NCI-H146 treated with DMSO at 0.1 percent for 48 hours (cell line): ENCODE results near the gene MICAL1.
"Not testable (repeated sequence)": the region's sequence is repeated elsewhere in the genome, so short reads cannot be mapped to it uniquely, and the experiment has no call there.

ENCODE experiments used
- DNase-seq: peaks from one replicate; lab custom pipeline; 2025; ENCODE audit not compliant: unreplicated experiment; lab: John Stamatoyannopoulos, UW

MICAL1 gene

GRCh38 chr6:109478222-109478805 lies 22.7 kb upstream of the MICAL1 start:
- DNase-seq, result no peak

- DNase-seq, result no peak
Measured at GRCh38 chr6:109477725-109478124, 22.2 kb upstream of the MICAL1 start.

DNA sequence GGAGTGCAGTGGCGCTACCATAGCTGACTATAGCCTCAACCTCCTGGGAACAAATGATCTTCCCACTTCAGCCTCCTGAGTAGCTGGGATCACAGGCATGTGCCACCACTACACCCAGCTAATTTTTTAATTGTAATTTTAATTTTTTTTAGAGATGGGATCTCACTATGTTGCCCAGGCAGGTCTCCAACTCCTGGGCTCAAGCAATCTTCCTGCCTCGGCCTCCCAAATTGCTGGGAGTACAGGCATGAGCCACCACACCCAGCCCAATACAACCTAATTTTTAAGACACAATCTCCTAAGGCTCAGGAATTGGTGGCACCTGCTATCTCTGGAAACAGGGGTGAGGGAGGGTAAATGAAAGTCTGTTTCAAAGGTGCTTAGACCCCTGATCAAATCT lies 21.6 kb upstream of the MICAL1 start:
- no peak for DNase-seq

DNA sequence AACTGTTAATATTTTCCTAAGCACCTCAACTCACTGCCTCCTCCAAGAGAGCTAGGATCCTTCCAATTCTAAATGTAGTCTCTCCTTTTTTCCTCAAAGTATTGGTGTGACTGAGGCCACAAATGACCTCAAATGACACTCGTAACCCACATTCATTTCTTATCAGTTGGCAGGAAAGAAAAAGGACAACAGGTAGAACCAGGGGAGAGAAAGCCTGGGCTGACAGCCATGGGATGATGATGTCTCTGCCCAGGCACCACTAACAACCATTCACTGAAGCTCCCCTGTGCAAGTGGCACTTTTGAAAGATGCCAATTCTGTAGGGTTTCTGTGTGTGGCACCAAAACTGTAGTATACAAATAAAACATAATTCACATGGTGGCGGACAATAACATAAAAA lies 20.1 kb upstream of the MICAL1 start:
- DNase-seq, result no peak

DNA sequence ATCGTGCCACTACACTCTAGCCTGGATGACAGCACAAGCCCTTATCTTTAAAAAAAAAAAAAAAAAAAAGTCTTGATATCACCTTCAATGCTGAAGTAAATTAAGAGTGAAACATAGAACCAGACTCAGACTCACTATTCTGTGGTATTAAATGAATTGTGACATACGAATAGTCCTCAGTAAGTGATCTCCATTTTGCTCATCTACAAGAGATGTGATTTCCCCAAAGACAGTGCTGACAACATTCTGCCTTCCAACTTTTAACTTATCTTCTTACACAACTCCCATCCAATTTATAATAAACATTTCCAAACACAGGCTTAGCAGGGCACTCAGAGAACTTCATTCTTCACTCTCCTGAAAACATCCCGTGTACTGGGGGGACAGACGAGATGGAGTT lies 19.4 kb upstream of the MICAL1 start:
- no peak for DNase-seq

DNA sequence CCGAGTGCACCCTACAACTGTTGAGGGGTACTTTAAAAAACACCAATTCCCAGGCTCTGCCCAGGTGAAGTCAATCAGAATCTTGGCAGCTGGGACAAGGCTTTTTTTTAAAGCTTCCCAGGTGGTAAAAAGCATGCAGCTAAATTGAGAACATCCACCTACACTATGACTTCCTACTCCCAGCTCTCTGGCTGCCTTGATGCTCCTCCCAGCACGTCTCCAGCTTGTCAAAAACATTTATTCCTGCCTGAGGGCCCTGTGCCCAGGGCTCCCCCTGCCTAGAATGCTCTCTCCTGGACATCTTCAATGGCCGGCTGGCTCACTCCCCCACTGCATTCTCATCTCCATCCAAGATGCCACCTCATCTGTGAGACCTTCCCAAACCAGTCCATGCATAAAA lies 17.5 kb upstream of the MICAL1 start:
- DNase-seq, result no peak

- DNase-seq, result no peak
Measured at GRCh38 chr6:109472132-109472995, 16.8 kb upstream of the MICAL1 start.

DNA sequence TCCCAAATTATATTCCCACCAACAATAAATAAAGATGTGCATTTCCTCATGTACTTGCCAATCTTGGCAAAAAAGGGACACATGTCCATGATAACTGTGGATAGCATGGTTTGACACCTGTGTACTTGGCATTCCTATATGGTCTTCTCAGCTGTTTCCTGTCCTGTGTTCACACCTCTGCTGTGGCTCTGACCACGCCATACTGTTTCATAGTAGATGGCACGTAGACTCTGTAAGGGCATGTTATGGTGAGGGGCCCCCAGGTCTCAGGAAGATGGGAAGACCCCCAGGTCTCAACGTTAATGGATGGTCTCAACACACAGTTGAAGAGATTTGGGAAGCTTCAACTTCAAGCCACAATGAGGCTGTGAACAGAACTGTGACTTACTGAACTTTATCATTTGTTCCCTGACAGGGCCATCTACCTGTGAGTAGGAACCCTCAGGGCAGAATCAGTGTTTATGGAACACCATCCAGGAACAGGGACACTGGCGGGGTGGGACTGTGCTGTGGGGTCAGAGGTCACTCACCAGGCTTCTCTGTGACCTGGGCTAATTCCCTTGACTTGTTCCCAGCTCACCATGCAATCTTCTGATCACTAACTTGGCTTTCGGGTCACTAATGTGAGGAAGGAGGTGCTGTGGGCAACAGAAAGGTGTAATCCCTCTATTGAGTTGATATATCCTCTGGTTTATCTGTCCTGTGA lies 15.7 kb upstream of the MICAL1 start:
- DNase-seq, result no peak

GRCh38 chr6:109469591-109470189 lies 14.1 kb upstream of the MICAL1 start:
- no peak for DNase-seq

DNA sequence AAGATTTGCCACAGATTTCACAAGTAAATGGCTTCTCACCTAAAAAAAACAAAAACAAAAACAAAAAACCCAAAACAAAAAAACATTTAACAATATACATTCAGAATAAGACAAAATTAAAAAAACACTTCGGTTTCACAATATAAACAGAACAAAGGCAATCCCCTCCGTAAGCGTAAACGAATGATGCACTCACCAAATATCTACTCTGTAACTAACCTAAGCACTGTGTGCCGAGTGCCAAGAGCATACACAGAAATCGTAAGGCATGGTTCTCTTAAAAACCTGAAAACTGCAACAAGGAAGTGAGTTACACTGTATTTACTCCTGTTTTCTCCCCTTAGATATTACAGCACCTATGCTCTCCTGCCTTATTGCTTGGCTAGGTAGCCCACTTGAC lies 12.1 kb upstream of the MICAL1 start:
- DNase-seq, result no peak

- no peak for DNase-seq
Measured at GRCh38 chr6:109466212-109466923, 10.8 kb upstream of the MICAL1 start.

- DNase-seq, result peak; percentile 20
Measured at GRCh38 chr6:109465772-109466171, 10.2 kb upstream of the MICAL1 start.

- no peak for DNase-seq
Measured at GRCh38 chr6:109461733-109462526, 6.4 kb upstream of the MICAL1 start.

DNA sequence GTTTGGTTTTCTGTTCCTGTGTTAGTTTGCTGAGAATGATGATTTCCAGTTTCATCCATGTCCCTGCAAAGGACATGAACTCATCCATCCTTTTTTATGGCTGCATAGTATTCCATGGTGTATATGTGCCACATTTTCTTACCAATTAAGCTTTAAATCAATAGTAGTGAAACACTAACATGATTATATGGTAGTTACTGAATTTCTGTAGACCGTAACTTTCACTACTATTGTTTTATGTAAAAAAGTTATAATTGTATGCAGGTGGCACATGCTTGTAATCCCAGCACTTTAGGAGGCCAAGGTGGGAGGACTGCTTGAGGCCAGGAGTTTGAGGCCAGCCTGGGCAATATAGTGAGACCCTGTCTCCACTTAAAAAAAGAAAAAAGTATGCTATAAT lies 5.6 kb upstream of the MICAL1 start:
- not testable (repeated sequence) for DNase-seq

DNA sequence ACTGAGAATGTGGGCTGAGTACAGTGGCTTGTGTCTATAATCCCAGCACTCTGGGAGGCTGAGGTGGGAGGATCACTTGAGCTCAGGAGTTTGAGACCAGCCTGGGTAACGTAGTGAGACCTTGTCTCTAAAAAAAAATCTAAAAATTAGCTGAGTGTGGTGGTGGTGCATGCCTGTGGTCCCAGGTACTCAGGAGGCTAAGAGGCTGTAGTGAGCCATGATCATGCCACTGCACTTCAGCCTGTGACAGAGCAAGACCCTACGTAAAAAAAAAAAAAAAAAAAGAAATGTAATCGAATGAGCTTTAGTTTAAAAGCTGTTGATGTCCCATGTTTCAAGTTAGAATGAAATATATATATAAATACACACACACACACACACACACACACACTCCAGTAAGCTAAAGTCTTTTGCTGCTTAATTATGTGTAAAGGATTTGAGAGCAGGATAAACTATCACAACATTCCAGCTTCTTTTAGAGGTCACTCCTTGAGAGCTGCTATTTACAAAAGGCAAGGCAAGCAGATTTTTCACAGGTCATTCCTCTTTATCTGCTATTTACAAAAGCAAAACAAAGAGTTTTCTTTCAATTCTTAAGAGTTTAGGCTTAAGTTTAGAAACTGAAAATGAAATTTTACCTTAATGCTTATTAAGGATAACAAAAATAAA lies 4.7 kb upstream of the MICAL1 start:
- no peak for DNase-seq

- DNase-seq, result peak; percentile 55
Measured at GRCh38 chr6:109458774-109459531, 3.4 kb upstream of the MICAL1 start.

GRCh38 chr6:109457562-109457996 lies 2.0 kb upstream of the MICAL1 start:
- DNase-seq, result no peak

DNA sequence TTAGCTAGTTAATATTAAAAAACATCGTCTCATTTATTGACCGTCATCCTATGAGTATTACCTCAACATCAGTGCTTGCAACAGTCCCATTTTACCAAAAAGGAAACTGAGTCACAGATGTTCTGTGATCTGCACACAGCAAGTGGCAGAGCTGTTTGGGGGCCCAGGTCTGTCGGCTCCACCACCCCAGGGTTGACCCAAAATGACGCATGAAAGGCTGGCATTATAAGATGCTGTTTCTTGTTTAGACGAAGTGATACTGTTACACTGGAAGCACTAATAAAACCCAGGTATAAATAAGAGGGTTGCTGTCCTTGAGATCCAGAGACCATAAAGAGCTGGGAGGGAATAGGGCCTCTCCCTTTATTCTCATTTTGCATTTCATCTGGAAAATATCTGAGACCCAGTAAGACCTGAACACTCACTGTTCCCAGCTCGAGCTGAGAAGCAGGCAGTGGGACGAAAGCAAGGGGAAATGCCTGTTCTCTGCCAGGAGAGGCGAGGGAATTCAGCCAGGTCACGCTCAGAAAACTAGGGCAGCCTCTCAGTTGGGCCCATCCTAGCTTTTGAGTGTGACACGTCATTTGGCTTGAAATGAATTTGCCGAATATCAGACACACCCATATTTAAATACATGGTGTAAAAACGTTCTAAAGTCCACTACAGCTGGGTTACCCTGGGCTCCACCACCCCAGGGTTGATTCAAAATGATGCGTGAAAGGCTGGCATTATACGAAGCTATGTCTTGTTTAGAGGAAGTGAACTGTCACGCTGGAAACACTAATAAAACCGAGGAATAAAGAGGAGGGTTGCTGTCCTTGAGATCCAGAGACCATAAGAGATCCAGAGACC lies 1.4 kb upstream of the MICAL1 start:
- no peak for DNase-seq
